ENCODE results near the gene RYK.

The RYK gene

DNA sequence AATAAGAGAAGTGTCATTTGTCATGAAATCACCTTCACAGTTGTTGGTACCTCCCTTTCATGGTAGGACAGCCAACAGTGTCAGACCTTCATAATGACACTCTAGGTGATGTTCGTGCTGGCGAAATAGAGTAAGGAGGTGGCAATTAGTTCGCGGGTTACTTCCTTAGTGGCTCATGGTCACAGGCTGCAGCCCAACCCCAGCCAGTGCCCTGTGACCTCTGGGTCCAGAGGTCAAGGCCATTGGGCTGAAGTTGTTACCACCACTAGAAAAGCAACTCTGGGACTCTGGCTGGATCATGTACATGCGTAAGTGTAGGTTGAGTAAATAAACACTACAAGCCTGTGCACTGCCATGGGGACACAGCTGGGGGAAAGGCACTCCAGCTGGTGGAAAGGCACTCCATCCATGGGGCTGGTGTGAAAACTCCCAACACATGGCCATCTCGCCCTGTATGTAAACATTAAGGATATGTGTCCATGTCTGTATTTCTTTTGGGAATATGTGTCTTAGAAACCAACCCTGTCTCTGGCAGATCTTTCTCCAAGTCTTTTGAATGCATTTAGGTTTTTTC, 106.7 kb downstream of the RYK start:
- TF ChIP-seq, protein P1, sequence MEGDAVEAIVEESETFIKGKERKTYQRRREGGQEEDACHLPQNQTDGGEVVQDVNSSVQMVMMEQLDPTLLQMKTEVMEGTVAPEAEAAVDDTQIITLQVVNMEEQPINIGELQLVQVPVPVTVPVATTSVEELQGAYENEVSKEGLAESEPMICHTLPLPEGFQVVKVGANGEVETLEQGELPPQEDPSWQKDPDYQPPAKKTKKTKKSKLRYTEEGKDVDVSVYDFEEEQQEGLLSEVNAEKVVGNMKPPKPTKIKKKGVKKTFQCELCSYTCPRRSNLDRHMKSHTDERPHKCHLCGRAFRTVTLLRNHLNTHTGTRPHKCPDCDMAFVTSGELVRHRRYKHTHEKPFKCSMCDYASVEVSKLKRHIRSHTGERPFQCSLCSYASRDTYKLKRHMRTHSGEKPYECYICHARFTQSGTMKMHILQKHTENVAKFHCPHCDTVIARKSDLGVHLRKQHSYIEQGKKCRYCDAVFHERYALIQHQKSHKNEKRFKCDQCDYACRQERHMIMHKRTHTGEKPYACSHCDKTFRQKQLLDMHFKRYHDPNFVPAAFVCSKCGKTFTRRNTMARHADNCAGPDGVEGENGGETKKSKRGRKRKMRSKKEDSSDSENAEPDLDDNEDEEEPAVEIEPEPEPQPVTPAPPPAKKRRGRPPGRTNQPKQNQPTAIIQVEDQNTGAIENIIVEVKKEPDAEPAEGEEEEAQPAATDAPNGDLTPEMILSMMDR (IDR thresholded peaks at IDR 0.05) = no peak

DNA sequence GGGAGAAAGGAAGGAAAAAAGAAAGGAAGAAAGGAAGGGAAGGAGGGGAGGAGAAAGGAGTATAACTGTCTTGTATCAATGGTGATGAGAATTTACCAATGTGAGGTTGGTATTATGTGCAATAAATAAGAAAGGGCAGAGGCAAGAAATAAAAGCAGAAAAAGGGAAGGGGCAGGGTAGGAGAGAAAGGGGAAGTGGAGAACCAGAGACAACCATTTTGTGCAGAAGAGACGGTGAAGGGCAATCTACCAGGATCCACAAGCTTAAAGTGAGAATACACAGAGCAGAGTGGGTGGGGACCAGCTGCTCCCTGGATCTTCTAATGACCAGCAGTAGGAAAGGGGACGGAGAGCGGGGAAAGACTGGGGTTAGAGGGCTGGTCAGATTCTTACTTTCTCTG, 114.1 kb downstream of the RYK start:
- TF ChIP-seq, protein P1 (IDR thresholded peaks at IDR 0.05) = no peak

DNA sequence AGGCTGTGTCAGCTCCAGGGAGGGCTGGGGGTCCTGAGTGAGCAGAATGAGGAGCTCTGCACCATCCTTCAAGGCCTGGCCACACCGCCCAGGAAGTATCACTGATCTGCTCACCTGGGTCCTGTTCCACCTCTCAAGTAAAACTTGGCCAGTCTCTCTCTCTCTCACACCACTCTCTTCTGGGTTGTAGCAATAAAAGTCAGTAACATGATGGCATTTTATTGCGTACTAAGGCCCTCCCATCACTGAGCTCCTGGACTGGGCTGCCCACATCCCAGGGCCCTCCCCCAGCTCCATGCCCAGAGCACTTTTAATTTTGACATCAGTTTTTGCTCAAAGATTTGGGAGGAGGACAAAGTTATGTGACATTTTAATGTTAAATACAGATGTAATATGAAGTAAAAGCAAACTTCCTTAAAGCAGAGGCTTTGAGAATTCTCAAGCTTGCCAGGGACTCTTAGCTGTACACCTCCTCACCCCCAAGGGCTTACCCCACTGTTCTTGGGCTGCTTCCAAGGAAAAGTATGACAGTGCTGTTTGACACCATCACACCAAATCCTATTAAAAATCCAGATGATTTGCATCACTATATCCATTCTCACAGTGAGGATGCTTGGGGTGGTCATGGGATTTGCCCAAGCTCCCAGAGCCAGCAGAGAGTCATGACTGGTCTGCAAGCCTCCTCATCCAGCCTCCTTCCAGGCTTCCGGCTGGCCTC, 115.8 kb downstream of the RYK start:
- TF ChIP-seq, protein P1 (IDR thresholded peaks at IDR 0.05) = no peak

DNA sequence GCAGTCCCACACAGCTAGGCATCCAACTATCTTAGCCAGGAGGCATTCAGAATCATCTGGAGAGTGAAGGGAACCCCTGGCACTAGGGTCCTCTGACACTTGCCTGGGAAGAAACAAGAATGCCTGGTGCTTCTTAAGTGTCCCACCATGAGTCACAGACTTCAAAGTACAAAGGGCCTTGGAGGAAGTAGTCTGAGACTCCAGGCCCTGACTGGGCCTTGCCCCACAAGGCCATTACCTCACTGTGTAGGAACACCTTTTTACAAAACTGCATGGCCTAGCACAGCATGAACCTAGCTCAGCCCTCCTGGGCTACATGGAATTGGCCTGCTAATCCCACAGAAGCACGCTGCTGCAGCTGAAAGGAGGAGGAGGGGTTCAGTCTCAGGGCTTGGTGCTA, 116.4 kb downstream of the RYK start:
- TF ChIP-seq, protein P1 (IDR thresholded peaks at IDR 0.05) = no peak

DNA sequence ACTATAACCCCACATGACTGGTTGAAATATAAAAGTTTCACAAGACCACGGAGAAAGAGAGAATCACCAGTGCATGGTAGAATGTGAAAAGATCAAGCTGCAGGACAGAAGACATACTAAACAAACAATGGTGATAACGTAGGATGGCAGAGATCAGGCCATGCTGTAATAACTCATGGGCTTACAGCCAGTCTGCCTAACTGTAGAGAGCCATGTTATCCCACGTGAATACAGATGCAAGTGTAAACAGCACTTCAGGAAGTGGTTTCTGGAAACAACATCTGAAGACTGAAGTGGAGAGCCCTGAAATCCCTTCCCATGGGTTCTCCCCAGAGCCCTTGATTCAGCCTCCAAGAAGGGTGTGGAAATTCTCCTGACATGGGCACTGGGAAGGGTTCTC, 117.7 kb downstream of the RYK start:
- TF ChIP-seq, protein P1 (IDR thresholded peaks at IDR 0.05) = no peak

DNA sequence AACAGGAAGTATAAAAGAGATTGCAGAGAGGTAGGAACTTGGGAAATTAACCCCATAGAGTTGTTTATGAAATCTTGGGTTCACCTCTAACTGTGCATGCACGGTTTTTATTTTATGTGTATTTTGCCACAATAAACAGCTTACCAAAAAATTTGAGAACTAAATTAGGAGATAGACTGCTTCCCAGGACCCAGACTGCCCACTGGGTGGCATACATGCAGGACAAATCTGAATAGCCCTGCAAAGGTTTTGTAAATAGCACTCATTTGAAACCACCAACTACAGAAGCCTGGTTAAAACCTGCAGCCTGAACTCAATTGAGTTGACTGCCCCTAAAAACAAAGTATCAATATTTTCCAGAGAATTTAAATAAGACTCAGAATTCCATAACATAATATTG, 124.5 kb downstream of the RYK start:
- TF ChIP-seq, protein P1 (IDR thresholded peaks at IDR 0.05) = peak; percentile 25; the same call in 1 of the 2 replicates

DNA sequence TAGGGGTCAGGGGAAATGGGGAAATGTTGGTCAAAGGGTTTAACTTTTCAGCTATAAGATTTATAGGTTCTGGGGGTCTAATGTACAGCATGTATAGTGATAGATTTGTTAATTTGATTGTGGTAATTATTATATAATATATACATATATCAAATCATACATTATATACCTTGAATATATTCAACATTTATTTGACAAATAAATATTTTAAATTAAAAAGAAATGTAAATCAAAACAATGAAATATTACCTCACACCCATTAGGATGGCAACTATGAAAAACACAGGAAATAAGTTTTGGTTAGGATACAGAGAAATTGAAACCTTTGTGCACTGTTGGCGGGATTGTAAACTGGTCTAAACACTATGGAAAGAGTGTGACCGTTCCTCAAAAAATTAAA, 135.9 kb downstream of the RYK start:
- TF ChIP-seq, protein P1 (IDR thresholded peaks at IDR 0.05) = no peak
